ENCODE measurements around the gene OR5B2.
"Not testable (repeated sequence)": the region's sequence is repeated elsewhere in the genome, so short reads cannot be mapped to it uniquely, and the experiment has no call there.

The OR5B2 gene

DNA sequence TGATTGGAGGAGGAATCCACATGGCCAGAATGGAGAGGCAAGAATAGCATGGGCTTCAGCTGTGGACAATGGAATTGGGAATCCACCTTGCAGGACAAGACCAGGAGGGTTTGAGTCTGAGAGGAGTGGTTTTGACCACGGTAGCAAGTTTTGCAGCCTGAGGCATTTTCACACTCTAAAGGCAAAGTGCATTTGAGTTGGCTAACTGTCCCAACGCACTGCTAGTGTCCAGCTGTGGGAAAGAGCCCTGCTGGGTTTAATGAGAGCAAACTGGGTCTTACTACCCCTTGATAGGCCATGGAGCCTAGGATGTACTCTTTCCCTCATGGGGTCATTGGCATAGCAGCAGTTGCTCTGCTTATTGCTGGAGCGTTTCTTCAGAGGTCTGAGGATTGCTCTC, at the start of gene OR5B2:
Gene OR5B2, minus strand, starts transcription at position 101 of the 400 bp plus-strand sequence. CDS start 4,860 bp downstream, outside the sequence.
- H3K27ac Mint-ChIP-seq: no peak within 1 kb of the TSS
- H3K9me3 Mint-ChIP-seq: peaks cover 8% of the 10 kb centered on the region
- H3K4me1 Mint-ChIP-seq: no peaks in the 10 kb centered on the region
- no peaks in the 10 kb centered on the region for H3K36me3 Mint-ChIP-seq
- DNase-seq (ENCODE audit: low spot score in 2 of 2): no peak
- no peak for ATAC-seq (ENCODE audit: low read depth)
- H3K27me3 Mint-ChIP-seq: peaks cover 10% of the 10 kb centered on the region
- no peak within 1 kb of the TSS for H3K4me3 Mint-ChIP-seq

DNA sequence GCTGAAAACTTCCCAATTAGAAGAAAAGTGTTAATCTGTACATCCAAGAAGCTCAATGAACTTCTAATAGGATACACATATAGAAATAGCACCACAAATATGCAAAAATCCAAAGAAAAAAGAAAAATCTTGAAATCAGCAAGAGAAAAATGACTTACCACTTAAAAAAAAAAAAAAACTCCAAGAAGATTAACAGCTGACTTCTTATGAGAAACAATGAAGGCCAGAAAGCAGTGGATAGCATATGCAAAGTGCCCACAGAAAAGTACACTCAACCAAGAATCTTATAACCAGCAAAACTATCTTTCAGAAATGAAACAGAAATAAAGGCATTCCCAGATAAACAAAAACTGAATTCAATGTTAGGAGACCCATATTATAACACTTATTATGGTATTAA, 44.0 kb upstream of the OR5B2 start:
- H3K27ac Mint-ChIP-seq: no peak overlapping the region
- no peaks in the 10 kb centered on the region for H3K4me1 Mint-ChIP-seq
- DNase-seq (ENCODE audit: low spot score in 2 of 2) (no peak), ATAC-seq (ENCODE audit: low read depth) (no peak)
- no peaks in the 10 kb centered on the region for H3K36me3 Mint-ChIP-seq
- H3K27me3 Mint-ChIP-seq: peaks cover 8% of the 10 kb centered on the region
- H3K4me3 Mint-ChIP-seq: no peak overlapping the region
- H3K9me3 Mint-ChIP-seq: peaks cover 18% of the 10 kb centered on the region

DNA sequence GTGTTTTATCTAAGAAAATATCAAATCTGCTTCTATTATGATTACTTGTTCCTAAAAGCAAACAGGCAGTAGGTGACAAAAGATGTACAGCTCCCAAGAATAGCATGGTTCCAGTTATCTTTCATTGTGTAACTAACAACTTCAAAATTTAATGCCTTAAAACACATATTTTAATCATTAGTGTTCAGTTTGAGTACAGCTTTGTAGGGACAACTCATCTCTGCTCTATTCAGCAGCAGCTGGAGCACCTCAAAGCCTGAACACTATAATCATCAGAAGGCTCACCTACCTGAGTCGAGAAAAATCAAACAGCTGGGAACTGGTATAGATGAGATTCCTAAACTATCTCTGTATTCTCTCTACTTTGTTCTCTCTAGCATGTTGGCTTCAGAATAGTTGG, 38.4 kb upstream of the OR5B2 start:
- peaks cover 3% of the 10 kb centered on the region for H3K9me3 Mint-ChIP-seq
- no peak overlapping the region for H3K27ac Mint-ChIP-seq
- no peak for DNase-seq (ENCODE audit: low spot score in 2 of 2)
- H3K36me3 Mint-ChIP-seq: no peaks in the 10 kb centered on the region
- no peak overlapping the region for H3K4me3 Mint-ChIP-seq
- peaks cover 1% of the 10 kb centered on the region for H3K27me3 Mint-ChIP-seq
- ATAC-seq (ENCODE audit: low read depth): no peak
- H3K4me1 Mint-ChIP-seq: no peaks in the 10 kb centered on the region

DNA sequence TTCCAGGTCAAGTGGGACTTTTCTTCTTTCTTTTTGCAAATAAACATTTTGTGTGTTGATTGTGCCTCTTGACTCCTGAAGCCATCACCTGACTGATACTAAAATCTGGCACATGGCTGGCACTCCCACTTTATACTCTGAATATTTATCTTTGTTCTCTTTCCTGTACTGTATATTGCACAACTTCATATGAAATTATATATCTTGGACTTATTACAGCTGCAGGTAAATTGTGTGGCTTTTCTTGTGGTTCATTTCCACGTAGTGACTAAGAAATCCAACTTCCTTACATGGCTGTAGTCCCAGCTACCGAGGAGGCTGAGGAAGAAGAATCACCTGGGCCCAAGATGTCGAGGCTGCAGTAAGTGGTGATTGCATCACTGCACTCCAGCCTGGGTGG, 37.8 kb upstream of the OR5B2 start:
- DNase-seq (ENCODE audit: low spot score in 2 of 2): no peak
- H3K4me3 Mint-ChIP-seq: no peak overlapping the region
- H3K4me1 Mint-ChIP-seq: no peaks in the 10 kb centered on the region
- no peaks in the 10 kb centered on the region for H3K36me3 Mint-ChIP-seq
- no peak overlapping the region for H3K27ac Mint-ChIP-seq
- peaks cover 3% of the 10 kb centered on the region for H3K9me3 Mint-ChIP-seq
- H3K27me3 Mint-ChIP-seq: peaks cover 1% of the 10 kb centered on the region
- no peak for ATAC-seq (ENCODE audit: low read depth)

DNA sequence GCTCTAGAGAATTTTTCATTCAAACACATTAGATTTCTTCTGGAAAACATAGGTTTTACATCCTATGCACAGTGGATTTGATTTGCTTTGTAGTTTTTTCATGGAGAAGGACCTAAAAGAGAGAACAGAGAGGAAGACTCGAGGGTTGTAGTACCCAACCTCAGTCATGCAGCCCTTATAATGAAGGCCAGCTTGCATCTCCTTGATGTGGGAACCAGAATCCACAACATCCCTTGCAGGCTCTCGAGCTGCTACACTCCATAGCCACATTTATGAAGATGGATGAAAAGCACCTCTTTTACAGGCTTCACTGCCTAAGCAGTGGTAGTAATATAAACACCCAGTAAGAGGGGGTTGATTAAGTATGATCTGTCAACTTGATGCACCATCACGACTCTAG, 23.7 kb upstream of the OR5B2 start:
- H3K27ac Mint-ChIP-seq: no peak overlapping the region
- H3K36me3 Mint-ChIP-seq: no peaks in the 10 kb centered on the region
- DNase-seq (ENCODE audit: low spot score in 2 of 2): no peak
- ATAC-seq (ENCODE audit: low read depth): no peak
- no peaks in the 10 kb centered on the region for H3K4me1 Mint-ChIP-seq
- H3K27me3 Mint-ChIP-seq: peaks cover 3% of the 10 kb centered on the region
- peaks cover 5% of the 10 kb centered on the region for H3K9me3 Mint-ChIP-seq
- H3K4me3 Mint-ChIP-seq: no peak overlapping the region

DNA sequence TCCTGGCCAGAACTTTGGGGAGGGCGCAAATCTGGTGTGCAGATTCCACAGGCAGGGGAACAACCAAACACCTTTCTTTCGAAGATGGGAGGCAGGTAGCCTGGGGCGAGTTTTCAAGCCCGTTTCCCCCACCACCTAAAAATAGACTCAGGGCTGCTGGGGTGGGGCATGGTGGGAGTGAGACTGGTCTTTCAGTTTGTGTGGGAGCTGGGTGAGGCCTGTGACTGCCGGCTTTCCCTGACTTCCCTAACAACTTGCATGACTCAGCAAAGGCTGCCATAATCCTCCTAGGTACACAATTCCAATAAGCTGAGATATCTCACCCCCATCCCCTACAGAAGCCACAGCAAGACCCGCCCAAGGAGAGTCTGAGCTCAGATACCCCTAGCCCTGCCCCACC, 18.4 kb upstream of the OR5B2 start:
- ATAC-seq (ENCODE audit: low read depth) (no peak), DNase-seq (ENCODE audit: low spot score in 2 of 2) (no peak)
- H3K27me3 Mint-ChIP-seq: peaks cover 6% of the 10 kb centered on the region
- H3K36me3 Mint-ChIP-seq: peaks cover 3% of the 10 kb centered on the region
- H3K27ac Mint-ChIP-seq: no peak overlapping the region
- H3K9me3 Mint-ChIP-seq: peaks cover 11% of the 10 kb centered on the region
- H3K4me1 Mint-ChIP-seq: no peaks in the 10 kb centered on the region
- no peak overlapping the region for H3K4me3 Mint-ChIP-seq

DNA sequence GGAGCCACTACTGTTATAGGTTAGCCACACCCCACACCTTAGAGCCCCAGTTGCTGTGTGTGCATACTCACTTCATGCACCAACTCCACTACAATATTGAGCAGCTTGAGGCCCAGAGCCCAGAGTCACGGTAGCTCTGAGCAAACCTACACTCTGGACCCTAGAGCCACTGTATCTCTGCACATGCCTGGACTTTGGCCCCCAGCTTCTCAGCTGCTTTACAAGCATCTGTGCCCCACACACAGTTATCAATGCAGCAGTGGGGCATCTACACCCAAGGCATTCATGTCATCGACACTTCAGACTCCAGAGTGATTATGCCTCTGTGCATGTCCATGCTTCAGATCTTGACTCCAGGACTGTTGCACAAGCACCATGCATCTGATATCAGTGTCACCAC, 16.4 kb upstream of the OR5B2 start:
- Mint-ChIP-seq H3K4me3 (no peak overlapping the region), H3K9me3 (peaks cover 9% of the 10 kb centered on the region), H3K36me3 (peaks cover 3% of the 10 kb centered on the region), H3K4me1 (no peaks in the 10 kb centered on the region), H3K27me3 (peaks cover 8% of the 10 kb centered on the region), H3K27ac (no peak overlapping the region)
- no peak for DNase-seq (ENCODE audit: low spot score in 2 of 2)
- no peak for ATAC-seq (ENCODE audit: low read depth)

DNA sequence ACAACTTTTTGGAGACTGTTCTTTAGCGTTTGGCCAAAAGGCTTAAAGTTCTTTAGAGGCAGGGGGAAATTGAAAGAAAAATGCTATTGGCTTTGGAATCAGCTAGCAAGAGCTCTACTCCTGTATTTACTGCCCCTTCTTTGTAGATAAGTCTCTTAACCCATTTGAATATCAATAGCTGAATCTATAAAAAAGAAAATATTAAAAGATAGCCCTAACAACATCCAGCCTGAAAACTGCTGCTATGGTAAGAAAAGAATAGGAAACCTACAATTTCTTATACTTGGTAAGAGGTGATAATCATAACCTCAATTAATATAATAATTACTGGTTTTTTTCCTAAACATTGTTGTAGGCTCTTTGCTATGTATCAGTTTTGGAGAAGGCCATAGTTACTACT, 14.2 kb upstream of the OR5B2 start, which contains the start of gene OR5B12:
Gene OR5B12, minus strand, starts transcription at position 101 of the 400 bp plus-strand sequence. CDS start 2,085 bp downstream, outside the sequence.
- Mint-ChIP-seq H3K27me3 (peaks cover 9% of the 10 kb centered on the region), H3K4me1 (no peaks in the 10 kb centered on the region), H3K36me3 (peaks cover 3% of the 10 kb centered on the region), H3K4me3 (no peak within 1 kb of the TSS), H3K27ac (no peak within 1 kb of the TSS), H3K9me3 (peaks cover 8% of the 10 kb centered on the region)
- no peak for DNase-seq (ENCODE audit: low spot score in 2 of 2)
- ATAC-seq (ENCODE audit: low read depth): no peak

DNA sequence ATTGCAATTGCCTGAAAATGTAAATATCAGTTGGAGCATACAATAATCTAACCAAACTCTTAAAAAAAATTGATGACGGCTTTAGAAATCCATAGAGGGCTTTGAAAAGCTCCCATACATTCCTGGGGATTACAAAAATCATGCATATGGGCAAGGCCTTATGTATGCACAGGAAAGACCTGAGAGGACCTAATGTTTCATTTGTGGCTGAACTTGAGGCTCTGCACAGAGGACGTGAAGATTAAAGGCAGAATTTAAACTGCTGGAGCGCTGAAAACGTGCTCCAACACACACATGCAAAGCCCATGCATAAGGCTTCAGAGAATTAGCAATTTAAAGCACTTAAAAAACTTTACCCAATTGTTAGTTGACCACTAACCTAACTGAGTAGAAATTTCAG, 10.6 kb upstream of the OR5B2 start:
- no peak for DNase-seq (ENCODE audit: low spot score in 2 of 2)
- no peak overlapping the region for H3K4me3 Mint-ChIP-seq
- H3K9me3 Mint-ChIP-seq: no peaks in the 10 kb centered on the region
- H3K27ac Mint-ChIP-seq: no peak overlapping the region
- H3K4me1 Mint-ChIP-seq: peaks cover 3% of the 10 kb centered on the region
- no peak for ATAC-seq (ENCODE audit: low read depth)
- no peaks in the 10 kb centered on the region for H3K36me3 Mint-ChIP-seq
- H3K27me3 Mint-ChIP-seq: peaks cover 5% of the 10 kb centered on the region

DNA sequence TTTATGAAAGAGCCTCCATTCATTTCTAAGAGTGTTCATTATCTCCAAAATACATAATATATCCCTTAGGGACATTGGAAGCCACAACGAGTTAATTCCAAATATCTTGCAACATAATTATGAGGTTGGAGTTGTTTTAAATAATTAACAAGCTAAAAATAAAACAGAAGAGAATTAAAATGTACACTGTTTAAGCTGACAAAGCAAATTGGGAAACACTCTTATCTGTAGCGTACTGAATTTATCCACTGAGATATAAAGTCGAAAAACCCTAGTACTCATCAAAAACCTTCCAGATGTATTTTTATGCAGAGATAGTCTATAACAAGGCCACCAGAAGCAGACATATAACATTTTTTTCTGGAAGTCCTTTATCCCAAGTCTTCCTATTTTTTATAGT, 6.3 kb upstream of the OR5B2 start:
- Mint-ChIP-seq H3K4me1 (peaks cover 4% of the 10 kb centered on the region), H3K36me3 (no peaks in the 10 kb centered on the region), H3K27me3 (peaks cover 6% of the 10 kb centered on the region), H3K27ac (no peak overlapping the region), H3K4me3 (no peak overlapping the region), H3K9me3 (peaks cover 4% of the 10 kb centered on the region)
- no peak for DNase-seq (ENCODE audit: low spot score in 2 of 2)
- ATAC-seq (ENCODE audit: low read depth): no peak

DNA sequence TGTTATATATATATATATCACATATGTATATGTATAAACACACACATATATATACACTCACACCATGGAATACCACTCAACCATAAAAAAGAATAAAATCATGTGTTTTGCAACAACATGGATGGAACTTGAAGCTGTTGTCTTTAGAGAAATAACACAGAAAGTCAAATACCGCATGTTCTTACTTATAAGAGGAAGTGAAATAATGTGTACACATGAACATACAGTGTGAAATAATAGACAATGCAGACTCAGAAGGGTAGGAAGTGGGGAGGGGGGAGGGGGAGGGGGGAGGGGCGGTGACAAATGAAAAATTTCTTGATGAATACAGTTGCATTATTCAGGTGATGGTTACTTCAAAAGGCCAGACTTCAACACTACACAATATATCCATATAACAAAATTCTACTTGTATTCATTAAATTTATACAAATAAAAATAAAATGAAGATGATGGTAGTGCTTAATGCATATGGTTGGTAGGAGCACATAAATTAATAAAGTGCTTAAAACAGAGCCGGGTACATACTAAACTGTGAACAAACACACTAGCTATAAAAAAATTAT, 5.8 kb upstream of the OR5B2 start:
- H3K4me3 Mint-ChIP-seq: no peak overlapping the region
- peaks cover 4% of the 10 kb centered on the region for H3K4me1 Mint-ChIP-seq
- no peaks in the 10 kb centered on the region for H3K36me3 Mint-ChIP-seq
- peaks cover 7% of the 10 kb centered on the region for H3K9me3 Mint-ChIP-seq
- DNase-seq (ENCODE audit: low spot score in 2 of 2) (no peak), ATAC-seq (ENCODE audit: low read depth) (peak; percentile 47)
- no peak overlapping the region for H3K27ac Mint-ChIP-seq
- peaks cover 4% of the 10 kb centered on the region for H3K27me3 Mint-ChIP-seq

DNA sequence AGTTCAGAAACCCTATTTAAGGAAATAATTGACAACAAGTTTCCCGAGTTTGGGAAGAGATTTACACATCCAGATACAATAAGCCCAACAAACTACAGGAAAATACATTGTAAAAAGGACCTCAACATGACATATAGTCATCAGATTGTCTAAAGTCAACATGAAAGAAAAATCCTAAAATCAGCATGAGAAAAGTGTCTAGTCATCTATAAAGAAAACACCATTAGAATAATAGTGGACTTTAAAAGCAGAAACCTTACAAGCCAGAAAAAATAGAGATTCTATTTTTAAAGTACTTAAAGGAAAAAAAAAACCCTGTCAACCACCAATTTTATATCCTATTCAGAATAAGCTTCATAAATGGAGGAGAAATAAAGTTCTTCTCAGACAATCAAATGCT, 1.4 kb upstream of the OR5B2 start:
- H3K9me3 Mint-ChIP-seq: peaks cover 8% of the 10 kb centered on the region
- DNase-seq (ENCODE audit: low spot score in 2 of 2) (no peak), ATAC-seq (ENCODE audit: low read depth) (no peak)
- H3K4me1 Mint-ChIP-seq: peaks cover 4% of the 10 kb centered on the region
- H3K36me3 Mint-ChIP-seq: no peaks in the 10 kb centered on the region
- no peak overlapping the region for H3K27ac Mint-ChIP-seq
- peaks cover 10% of the 10 kb centered on the region for H3K27me3 Mint-ChIP-seq
- no peak overlapping the region for H3K4me3 Mint-ChIP-seq

DNA sequence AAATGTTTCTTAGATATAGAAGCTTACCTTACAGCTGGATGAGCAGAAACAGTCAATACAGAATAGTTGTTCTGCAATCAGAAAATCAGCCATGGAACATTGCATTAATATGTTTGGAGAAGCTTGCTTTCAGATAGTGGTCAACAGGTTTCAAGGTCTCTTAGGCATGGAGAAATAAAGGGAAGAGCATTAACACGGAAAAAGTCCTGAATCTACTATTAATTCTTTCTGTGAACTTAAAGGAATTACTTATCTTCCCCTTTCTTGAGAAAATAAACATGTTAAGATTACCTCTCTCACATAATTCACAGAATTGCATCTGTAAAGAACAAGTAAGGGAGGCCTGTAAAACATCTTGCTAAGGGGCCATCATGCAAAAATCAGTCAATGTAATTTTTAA, 21.1 kb downstream of the OR5B2 start, which contains the start of gene OR5B3:
Gene OR5B3, minus strand, starts transcription at position 101 of the 400 bp plus-strand sequence. CDS start 3,465 bp downstream, outside the sequence.
- Mint-ChIP-seq H3K9me3 (peaks cover 12% of the 10 kb centered on the region), H3K27ac (no peak within 1 kb of the TSS), H3K36me3 (peaks cover 5% of the 10 kb centered on the region), H3K4me3 (no peak within 1 kb of the TSS), H3K4me1 (no peaks in the 10 kb centered on the region), H3K27me3 (peaks cover 7% of the 10 kb centered on the region)
- DNase-seq (ENCODE audit: low spot score in 2 of 2) (no peak), ATAC-seq (ENCODE audit: low read depth) (no peak)

DNA sequence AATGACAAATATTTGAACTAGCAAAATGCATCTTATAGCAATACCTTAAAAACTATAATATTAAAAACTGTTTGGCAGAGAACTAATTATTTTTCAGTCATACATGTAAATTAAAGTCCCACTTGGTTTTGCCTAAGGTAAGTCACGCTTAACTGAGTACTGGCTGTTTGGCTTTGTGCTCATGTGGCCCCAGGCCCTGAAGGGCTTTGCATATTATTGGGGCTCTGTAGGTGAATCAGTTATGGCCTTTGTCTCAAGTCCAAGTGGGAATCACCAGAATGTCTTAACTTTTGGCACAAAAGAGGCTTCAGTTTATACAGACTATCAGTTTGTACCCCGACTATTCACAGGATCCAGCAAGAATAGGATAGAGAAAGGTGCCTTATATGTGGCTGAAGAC, 28.3 kb downstream of the OR5B2 start:
- H3K27ac Mint-ChIP-seq; H3K36me3 Mint-ChIP-seq; H3K27me3 Mint-ChIP-seq; H3K9me3 Mint-ChIP-seq; H3K4me1 Mint-ChIP-seq; ATAC-seq (ENCODE audit: low read depth); H3K4me3 Mint-ChIP-seq; DNase-seq (ENCODE audit: low spot score in 2 of 2): not testable (repeated sequence)

DNA sequence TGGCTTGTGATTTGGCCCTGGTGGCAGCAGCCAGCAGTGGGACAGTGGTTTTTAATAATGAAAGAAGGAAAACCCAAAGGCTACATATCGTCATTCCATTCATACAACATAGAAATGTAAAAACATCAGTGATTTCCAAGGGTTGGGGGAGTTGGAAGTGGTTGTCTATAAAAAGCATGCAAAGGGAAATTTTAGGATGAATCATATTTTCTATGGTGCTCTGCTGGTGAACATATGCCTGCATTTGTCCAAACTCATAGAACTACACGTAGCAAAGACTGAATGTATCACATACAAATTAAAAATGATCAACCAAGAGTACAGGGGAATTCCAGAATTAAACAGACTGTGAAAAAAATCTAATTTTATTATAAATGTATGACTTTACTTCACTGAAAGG, 32.3 kb downstream of the OR5B2 start:
- Mint-ChIP-seq H3K9me3 (peaks cover 8% of the 10 kb centered on the region), H3K27me3 (peaks cover 4% of the 10 kb centered on the region), H3K4me3 (no peak overlapping the region), H3K4me1 (no peaks in the 10 kb centered on the region), H3K27ac (no peak overlapping the region), H3K36me3 (no peaks in the 10 kb centered on the region)
- ATAC-seq (ENCODE audit: low read depth): no peak
- no peak for DNase-seq (ENCODE audit: low spot score in 2 of 2)

Measured in memory B cell (primary cell).